ENCODE results near the gene FAM221B.

DNA sequence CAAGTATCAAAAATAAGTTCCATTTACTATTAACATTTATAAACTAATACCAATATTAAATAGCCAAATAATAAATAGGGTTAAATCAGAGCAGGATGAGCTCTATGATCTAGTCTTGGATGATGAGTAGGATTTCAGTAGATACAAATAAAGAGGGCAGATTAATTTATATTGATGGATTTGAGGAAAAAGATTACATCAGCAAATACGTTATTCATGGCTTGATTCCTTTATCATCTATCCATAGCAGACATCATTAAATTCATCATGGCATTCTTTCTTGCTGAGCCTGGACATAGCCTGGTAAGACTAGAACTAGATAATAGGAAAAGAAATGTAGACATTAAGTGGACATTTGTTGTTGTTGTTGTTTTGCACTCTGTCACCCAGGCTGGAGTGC lies 61.1 kb downstream of the FAM221B start:
- TF ChIP-seq, protein P1, sequence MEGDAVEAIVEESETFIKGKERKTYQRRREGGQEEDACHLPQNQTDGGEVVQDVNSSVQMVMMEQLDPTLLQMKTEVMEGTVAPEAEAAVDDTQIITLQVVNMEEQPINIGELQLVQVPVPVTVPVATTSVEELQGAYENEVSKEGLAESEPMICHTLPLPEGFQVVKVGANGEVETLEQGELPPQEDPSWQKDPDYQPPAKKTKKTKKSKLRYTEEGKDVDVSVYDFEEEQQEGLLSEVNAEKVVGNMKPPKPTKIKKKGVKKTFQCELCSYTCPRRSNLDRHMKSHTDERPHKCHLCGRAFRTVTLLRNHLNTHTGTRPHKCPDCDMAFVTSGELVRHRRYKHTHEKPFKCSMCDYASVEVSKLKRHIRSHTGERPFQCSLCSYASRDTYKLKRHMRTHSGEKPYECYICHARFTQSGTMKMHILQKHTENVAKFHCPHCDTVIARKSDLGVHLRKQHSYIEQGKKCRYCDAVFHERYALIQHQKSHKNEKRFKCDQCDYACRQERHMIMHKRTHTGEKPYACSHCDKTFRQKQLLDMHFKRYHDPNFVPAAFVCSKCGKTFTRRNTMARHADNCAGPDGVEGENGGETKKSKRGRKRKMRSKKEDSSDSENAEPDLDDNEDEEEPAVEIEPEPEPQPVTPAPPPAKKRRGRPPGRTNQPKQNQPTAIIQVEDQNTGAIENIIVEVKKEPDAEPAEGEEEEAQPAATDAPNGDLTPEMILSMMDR (IDR thresholded peaks at IDR 0.05), result no peak
- TF ChIP-seq POLR2A (IDR thresholded peaks at IDR 0.05), result no peak
